ENCODE data around the gene OMP. TPM values are rescaled to one million over a fixed set of nuclear protein-coding genes. Genes with fewer than 3 reads are reported as not detected.
"Not testable (repeated sequence)": the region's sequence is repeated elsewhere in the genome, so short reads cannot be mapped to it uniquely, and the experiment has no call there.

The OMP gene, protein sequence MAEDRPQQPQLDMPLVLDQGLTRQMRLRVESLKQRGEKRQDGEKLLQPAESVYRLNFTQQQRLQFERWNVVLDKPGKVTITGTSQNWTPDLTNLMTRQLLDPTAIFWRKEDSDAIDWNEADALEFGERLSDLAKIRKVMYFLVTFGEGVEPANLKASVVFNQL
- not detected for total RNA-seq

DNA sequence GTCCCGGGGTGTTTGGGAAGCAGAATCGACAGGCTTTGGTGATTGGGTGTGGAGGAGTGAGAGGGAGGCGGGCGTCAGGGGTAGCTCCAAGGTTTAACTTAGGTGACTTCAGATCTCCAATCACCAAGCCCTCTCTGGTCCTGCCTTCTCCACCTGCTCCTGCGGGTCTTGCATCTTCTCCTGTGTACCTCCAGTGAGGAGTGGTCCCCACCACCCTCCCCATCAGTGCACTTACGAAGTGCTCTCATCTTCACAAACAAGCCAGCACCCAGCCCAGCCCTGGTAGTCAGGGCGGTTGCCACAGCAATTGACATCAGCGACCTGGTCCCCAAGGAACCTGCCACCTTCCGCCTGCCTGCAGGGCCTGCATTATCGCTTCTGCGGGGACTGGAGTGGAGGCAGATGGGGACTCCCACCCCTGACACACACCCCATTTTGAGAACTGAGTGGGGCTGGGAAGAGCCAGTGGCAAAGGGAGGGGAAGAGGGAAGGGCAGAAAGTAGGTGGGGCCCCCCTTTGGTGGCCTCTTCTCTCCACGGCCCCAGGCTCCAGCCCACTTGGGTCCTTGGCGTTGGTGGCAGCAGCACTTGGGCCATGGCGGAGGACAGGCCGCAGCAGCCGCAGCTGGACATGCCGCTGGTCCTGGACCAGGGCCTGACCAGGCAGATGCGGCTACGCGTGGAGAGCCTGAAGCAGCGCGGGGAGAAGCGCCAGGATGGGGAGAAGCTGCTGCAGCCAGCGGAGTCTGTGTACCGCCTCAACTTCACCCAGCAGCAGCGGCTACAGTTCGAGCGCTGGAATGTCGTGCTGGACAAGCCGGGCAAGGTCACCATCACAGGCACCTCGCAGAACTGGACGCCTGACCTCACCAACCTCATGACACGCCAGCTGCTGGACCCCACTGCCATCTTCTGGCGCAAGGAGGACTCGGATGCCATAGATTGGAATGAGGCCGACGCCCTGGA lies at the start of gene OMP:
TSS of gene OMP (plus strand) at position 595 of the 965 bp plus-strand sequence. CDS start at position 595, 0 bp downstream.
- POLR2A ChIA-PET: no interaction called here
- CTCF ChIA-PET: interaction anchor here (0.7 to 1.4 kb wide), 3 partner anchors 54 to 381 kb away, joined by 3 read pairs; no protein-coding TSS in a partner anchor

DNA sequence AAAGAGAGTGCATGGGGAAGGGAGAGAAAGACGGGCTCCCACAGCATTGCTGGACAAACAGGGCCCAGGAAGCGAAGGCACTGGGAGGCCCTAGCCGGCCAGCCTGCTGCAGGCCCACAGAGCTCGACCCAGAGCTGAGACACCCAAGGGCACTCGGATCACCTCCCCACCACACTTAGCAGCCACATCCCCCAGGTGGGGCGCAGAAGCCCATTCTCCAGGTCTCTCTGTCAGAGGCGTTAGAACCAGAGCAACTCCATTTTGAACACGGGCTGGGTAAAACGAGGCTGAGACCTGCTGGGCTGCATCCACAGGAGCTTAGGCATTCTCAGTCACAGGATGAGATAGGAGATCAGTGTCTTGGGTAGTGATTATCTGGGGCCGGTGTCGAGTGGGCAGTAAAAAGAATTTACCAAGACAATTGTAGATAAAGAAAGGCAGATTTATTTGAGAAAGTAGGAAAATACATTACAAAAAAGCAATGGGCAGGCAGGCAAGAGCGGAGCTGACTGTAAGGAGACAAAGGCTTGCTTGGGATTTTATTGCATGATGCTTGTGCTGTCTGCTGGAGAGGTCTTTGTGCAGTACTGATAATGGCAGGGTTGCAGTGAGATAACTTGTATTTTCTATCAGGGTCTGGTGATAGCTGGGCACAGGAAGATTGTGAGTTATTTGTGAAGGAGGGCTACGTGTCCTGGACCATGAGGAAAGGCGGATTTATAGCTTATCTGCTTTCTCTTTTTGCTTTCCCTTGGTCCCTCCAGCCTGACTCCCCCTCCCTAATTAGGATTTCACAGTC lies 49.2 kb upstream of the OMP start:
- ChIA-PET CTCF (interaction anchor here (1.0 to 2.3 kb wide), 2 partner anchors 12 to 38 kb away, joined by 4 to 8 read pairs; no protein-coding TSS in a partner anchor), POLR2A (no interaction called here)

DNA sequence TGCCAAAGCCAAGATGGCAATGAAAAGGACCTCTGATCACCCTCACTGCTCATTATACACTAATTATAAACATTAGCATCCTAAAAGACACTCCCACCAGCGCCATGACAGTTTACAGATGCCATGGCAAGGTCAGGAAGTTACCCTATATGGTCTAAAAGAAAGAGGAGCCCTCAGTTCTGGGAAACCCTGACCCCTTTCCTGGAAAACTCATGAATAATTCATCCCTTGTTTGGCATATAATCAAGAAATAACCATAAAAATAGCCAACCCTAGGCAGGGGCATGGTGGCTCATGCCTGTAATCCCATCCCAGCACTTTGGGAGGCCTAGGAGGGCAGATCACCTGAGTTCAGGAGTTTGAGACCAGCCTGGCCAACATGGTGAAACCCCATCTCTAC lies 48.6 kb upstream of the OMP start:
- ChIA-PET POLR2A (no interaction called here), CTCF (interaction anchor here (1.0 to 2.3 kb wide), 2 partner anchors 11 to 37 kb away, joined by 4 to 8 read pairs; no protein-coding TSS in a partner anchor)

DNA sequence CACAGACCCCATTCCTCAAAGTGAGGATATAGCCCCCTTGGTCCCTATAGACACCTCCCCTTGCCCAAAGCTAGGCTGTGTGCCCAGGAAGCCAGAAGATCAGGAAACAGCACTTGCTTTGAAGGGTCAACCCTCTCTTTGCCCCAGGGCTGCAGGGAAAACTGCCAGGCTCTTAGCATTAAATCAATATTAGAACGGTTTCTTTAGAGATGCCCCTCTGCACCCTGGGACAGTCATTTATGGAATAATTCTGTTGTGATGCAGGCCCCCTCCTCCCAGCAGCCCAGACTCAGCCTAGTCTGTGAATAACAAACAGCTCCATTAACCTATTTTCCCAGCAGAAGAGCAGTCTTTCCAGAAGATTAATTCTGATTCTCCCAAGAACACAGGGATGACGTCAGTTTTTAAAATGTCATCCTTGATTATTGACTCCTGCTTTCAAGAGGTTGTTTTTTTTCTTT lies 47.5 kb upstream of the OMP start:
- ChIA-PET CTCF (interaction anchor here (2.3 kb wide), 1 partner anchor 36 kb away, joined by 8 read pairs; no protein-coding TSS in a partner anchor), POLR2A (no interaction called here)

DNA sequence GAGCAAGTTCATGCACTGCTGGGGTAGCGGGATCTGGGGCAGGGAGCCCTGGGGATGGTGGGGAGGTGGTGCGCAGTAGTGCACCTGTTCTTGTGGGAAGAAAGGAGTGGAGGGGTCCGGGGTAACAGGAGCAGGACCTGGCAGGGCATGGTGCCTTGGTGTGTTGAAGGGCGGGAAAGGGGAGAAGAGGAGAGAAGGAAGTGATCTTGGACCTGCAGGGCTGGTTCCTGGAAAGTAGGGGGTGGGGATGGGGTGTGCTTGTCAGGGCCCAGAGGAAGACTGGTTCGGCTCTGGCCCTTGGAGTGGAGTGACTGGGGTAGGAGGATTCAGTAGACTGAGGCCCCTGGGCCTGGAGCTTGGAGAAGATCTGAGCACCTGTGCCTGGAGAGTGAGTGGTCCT lies 46.7 kb upstream of the OMP start:
- CTCF ChIA-PET: interaction anchor here (1.1 kb wide), 1 partner anchor 9 kb away, joined by 5 read pairs; no protein-coding TSS in a partner anchor
- POLR2A ChIA-PET: no interaction called here

DNA sequence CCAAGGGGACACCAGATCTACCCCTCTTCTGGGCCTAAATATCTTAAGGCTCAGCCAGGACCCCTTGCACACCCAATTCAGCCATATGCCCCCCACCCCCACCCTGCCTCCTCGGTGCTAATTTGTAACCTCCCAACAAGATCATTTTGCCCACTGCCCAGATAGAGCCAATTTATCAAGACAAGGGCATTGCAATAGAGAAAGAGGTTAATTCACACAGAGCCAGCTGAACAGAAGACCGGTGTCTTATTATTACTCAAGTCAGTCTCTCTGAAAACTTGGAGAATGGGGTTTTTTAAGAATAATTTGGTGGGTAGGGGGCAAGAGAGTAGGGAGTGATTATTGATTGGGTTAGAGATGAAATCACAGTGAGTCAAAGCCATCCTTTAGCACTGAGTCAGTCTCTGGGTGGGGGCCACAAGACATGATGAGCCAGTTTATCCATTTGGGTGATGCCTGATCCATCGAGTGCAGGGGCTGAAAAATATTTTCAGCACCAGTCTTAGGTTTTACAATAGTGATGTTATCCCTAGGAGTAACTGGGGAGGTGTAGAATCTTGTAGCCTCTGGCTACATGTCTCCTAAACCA lies 45.7 kb upstream of the OMP start:
- ChIA-PET CTCF (interaction anchor here (1.1 kb wide), 1 partner anchor 10 kb away, joined by 5 read pairs; no protein-coding TSS in a partner anchor), POLR2A (no interaction called here)

DNA sequence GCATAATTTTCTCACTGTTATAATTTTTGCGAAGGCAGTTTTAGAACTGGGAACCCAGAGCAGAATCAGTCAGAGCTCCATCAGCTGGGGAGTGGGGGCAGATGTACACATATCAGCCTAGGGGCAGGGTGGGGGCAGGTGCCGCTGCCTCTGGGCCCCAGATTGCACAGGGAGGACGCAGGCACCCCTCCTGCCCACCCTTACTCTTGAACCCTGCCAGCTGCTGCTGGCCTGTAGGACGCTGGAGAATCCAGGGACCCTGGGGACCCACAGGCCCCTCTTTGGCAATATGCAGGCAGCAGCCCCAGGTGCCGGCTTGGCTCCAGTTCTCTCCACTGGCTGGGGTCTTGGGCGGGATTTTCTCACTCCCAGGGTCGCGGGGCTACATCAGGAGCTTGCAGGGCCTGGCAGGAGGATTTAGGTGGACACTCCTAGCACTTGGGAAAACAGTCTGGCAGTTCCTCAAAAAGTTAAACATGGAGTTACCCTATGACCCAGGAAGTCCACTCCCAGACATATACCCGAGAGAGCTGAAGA lies 44.6 kb upstream of the OMP start:
- POLR2A ChIA-PET: no interaction called here
- CTCF ChIA-PET: interaction anchor here (1.4 to 1.6 kb wide), 3 partner anchors 11 to 30 kb away, joined by 3 to 4 read pairs (median 3); no protein-coding TSS in a partner anchor

DNA sequence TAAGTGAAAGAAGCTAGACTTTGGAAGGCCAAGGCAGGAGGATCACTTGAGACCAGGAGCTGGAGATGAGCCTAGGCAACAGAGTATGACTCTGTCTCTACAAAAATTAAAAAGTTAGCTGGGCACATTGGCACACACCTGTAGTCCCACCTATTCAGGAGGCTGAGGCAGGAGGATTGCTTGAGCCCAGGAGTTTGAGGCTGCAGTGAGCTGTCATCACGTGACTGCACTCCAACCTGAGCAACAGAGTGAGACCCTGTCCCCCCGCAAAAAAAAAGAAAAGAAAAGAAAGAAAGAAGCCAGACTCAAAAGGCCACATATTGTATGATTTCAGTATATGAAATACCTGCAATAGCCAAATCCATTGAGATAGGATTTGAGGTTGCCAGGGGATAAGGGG lies 43.7 kb upstream of the OMP start:
- ChIA-PET CTCF (interaction anchor here (1.4 to 1.6 kb wide), 3 partner anchors 11 to 29 kb away, joined by 3 to 4 read pairs (median 3); no protein-coding TSS in a partner anchor), POLR2A (no interaction called here)

DNA sequence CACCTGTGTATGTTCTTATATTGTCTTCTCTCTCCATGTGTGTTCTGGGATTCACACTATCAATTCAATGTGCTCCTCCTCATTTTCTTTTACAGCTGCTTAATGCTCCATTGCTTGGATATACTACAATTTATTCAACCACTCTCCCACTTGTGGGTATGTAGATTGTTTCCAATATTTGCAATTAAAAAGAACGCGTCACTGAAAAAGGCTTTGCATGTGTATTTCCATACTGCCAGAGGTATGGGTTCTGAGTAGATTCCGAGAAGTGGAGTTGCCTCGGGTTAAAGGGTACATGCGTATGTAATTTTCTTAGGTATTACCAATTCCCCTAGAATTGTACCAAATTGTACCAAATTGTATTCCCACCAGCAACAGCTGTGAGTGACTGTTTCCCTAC lies 42.8 kb upstream of the OMP start:
- POLR2A ChIA-PET: no interaction called here
- CTCF ChIA-PET: no interaction called here

DNA sequence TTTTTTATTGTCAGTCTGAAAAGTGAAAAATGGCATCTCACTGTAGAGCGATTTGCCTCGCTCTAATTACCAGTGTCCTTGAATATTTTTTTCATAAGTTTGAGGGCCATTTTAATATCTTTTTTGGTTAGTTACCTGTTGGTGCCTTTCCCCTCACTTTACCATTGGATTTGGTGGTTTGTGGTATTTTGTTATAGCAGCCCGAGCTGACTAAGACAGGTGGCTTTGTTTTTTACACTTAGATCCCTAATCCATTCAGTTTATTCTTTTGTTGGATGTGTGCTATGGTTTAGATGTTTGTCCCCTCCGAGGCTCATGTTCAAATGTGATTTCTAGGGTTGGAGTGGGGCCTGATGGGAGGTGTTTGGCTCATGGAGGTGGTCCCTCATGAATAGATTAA lies 42.4 kb upstream of the OMP start:
- CTCF ChIA-PET: no interaction called here
- POLR2A ChIA-PET: no interaction called here

DNA sequence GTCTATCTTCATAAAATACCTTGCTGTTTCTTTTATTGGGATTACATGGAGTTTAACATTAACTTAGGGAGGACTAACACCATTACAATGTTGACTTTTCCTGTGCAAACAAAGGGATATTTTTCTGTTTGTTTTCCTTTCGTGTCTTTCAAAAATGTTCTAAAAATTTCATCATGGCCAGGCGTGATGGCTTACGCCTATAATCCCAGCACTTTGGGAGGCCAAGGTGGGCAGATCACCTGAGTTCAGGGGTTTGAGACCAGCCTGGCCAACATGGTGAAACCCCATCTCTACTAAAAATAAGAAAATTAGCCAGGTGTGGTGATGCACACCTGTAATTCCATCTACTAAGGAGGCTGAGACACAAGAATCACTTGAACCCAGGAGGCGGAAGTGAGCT lies 41.4 kb upstream of the OMP start:
- POLR2A ChIA-PET: not testable (repeated sequence)
- CTCF ChIA-PET: interaction anchor here (1.9 kb wide), 1 partner anchor 14 kb away, joined by 5 read pairs; no protein-coding TSS in a partner anchor

DNA sequence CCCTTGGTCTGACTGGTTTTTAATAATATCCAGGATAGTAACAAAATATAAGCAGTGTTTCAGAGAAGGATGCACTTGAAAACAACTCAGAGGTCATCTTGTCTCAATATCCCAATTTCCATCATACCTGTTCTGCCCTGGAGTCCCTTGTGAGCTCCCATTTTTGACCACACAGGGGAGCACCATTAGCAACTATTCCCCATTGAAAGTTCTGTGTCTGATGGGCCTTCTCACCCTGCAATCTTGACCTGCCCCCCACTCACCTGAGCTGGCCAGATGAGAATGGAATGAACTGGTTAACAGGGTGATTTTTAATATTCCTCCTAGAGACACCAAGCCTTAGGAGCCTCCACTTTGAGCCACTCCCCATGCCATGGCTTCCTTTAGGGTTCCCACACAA lies 39.7 kb upstream of the OMP start:
- CTCF ChIA-PET: interaction anchor here (1.1 to 3.1 kb wide), 3 partner anchors 15 to 29 kb away, joined by 3 to 12 read pairs (median 5); no protein-coding TSS in a partner anchor
- POLR2A ChIA-PET: no interaction called here

DNA sequence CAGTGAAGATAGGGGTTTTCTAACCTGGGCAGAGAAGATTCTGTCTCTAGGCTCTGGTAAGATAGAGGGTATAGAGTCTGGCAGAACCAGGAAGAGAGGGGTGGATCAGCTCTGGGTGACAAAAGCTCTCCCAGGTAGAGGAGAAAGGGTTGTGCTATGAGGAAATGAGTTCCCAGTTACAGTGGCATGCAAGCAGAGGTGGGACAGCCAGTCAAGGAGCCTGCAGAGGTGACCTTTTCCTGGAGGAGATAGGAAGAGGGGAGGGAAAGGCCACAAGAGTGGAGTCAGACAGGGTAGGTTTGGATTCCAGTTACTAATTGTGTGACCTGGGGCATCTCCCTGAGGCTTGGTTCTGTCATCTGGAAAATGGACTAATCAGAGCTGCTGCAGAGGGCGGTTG lies 39.2 kb upstream of the OMP start:
- CTCF ChIA-PET: interaction anchor here (1.1 to 3.1 kb wide), 2 partner anchors 16 to 28 kb away, joined by 3 to 12 read pairs; no protein-coding TSS in a partner anchor
- POLR2A ChIA-PET: no interaction called here

DNA sequence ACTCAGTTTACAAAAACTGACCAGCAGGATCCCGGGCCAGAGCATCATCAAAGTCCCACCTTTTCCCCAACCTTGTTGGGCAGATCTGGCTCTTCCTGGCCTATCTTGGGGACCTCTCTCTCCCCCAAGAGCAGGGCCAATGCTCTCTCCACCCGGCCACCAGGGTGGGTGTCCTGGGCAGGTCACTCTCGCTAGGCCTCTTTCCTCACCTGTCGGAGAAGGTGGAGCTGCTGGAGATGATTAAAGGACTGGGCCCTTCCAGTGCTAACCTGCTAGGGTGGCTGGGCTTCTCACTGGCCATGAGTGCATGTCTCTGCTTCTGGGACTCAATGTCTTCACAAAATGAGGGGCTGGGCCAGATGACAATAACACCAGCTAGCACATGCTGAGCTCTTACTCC lies 38.8 kb upstream of the OMP start:
- ChIA-PET CTCF (interaction anchor here (1.1 to 3.1 kb wide), 2 partner anchors 16 to 28 kb away, joined by 3 to 12 read pairs; no protein-coding TSS in a partner anchor), POLR2A (no interaction called here)

DNA sequence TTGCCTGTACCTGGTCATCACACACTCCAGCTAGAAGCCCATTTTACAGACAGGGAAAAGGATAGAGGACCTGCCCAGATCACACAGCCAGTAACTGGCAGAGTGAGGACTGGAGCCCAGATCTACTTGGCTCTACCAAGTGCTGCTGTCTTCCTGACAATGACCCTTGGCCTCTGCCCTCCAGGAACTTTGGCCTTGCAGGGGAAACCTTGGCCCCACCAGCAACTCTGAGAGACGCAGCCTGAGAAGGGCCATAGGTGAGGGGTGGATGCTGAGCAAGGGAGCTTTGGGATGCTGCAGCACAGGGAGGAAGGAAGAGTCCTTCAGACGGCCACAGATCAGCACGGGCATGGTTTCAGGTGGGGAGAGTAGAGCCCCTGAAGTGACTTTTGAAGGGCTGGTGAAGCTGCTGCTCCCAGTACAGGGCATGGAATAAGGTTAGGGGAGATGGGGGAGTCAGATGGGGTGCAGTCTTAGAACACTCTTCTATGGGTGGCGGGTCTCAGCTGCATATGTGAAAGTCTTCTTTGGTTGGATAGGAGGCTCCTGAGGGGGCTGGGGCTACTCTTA lies 37.9 kb upstream of the OMP start:
- CTCF ChIA-PET: interaction anchor here (1.1 to 3.1 kb wide), 3 partner anchors 11 to 27 kb away, joined by 4 to 12 read pairs (median 12); no protein-coding TSS in a partner anchor
- POLR2A ChIA-PET: no interaction called here

DNA sequence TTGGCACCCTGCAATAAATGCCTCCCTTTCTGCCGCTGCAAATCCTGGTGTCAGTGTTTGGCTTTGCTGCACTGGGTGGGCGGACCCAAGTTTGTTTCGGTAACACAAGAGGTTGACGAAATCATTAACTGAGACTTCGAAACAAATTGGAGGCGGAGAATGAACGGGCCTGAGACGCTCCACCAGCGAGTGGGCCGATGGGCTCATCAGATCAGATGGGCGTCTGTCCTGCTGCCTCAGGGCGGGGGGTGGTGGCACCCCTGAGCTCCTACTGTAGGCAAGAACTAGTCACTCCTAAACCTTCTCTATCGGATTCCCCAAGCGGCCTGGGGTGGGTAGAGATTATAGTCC lies 36.8 kb upstream of the OMP start:
- ChIA-PET CTCF (interaction anchor here (1.0 to 3.1 kb wide), 4 partner anchors 12 to 26 kb away, joined by 3 to 12 read pairs (median 8); no protein-coding TSS in a partner anchor), POLR2A (interaction anchor here (0.5 kb wide), 1 partner anchor 19 kb away, joined by 3 read pairs; no protein-coding TSS in a partner anchor)

DNA sequence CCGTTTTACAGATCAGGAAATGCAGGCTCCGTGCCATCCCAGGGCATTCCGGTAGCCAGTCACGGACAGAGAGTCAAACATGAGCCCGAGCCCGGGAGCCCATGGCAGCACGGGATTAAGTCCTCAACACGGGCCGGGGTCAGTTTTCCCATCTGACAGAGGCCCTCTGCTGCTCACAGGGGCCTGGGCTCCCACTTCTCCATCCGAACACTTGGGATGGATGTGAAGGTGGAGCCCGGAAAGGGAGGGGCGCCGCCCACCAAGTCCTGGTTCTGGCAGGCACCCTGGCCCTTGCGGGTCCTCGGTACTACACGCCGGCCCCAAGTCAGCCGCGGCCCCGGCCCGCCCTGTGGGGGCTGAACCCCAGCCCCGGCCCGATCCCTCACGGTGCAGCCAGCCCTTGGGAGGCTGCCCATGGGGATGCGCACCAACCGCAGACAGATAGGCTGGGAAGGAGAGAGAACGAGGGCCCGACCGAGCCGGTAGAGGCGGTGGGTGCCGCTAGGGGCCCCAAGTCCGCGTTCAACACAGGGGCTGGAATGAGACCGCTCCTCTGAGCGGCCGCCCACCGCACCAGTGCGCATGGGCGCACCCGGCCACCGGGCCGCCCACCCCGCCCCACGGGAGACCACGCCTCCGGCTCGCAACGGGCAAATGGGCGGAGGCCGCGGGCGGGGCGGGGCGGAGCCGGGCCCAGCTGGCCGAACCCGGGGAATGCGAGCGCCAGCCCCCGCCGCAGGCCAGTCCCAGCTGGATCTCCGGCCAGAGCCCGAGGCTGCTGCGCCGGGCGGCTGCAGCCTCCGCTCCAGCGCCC lies 36.2 kb upstream of the OMP start, which contains the start of gene CAPN5:
TSS of gene CAPN5 (plus strand) at position 743 of the 814 bp plus-strand sequence. CDS start 17,916 bp downstream, outside the sequence.
- ChIA-PET POLR2A (no interaction called here), CTCF (interaction anchor here (1.0 to 3.1 kb wide), 3 partner anchors 19 to 25 kb away, joined by 3 to 12 read pairs (median 12); no protein-coding TSS in a partner anchor)
